Measurements from ENCODE around the gene NCS1. TPM values are rescaled to one million over a fixed set of nuclear protein-coding genes. Genes with fewer than 3 reads are reported as not detected.

The NCS1 gene
- total and polyA plus RNA-seq, 9 of the 15 experiments (the other 6 are each of a cell fraction or from before 2014, with no cell fraction given), result 0.28 to 27.0 (median 9.6) TPM

GRCh38 chr9:130255631-130256134 is 83.5 kb downstream of the NCS1 start:
- POLR2A ChIA-PET, result no interaction called here

DNA sequence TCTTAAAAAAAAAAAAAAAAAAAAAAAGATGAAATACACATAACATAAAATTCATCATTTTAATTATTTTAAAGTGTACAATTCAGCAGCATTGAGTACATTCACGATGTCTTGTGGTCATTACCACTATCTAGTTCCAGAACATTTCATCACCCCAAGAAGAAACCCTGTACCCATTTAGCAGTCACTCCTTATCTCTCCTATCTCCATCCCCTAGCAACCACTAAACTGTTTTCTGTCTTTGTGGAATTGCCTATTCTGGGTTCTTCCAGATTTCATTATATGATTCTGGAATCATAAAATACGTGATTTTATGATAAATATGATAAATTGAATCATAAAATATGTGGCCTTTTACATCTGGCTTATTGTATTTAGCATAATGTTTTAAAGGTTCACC is 84.4 kb downstream of the NCS1 start:
- Histone ChIP-seq H3K36me3 (ENCODE audit: control insufficient read depth, insufficient read depth, low read length) (no peaks in the 10 kb centered on the region), H3K9ac (ENCODE audit: insufficient read depth in 1 of 2, low read depth in 2 of 2, low read length in 2 of 2) (no peak overlapping the region), H4K20me1 (replicated peaks; ENCODE audit: control insufficient read depth, insufficient read depth, low read length) (no peaks in the 10 kb centered on the region), H3K9me3 (replicated peaks; ENCODE audit: control insufficient read depth, insufficient read depth, low read depth, low read length) (no peaks in the 10 kb centered on the region), H2AFZ (ENCODE audit: low read depth, low read length) (no peak overlapping the region), H3K4me3 (no peak overlapping the region), H3K27ac (ENCODE audit: extremely low read depth, low read depth, low read length) (no peak overlapping the region), H3K27me3 (ENCODE audit: control insufficient read depth in 2 of 2, insufficient read depth in 2 of 2, low read length in 2 of 2) (peaks cover 16 to 18% of the 10 kb centered on the region in 2 experiments; a peak in 4 of 5 replicates), H3K4me1 (replicated peaks in 1 of 2; ENCODE audit: control insufficient read depth in 2 of 2, insufficient read depth in 2 of 2, low read length in 2 of 2) (peaks cover 0 to 4% of the 10 kb centered on the region in 2 experiments; a peak in 1 of 5 replicates), H3K79me2 (ENCODE audit: control insufficient read depth, insufficient read depth, low read length) (no peaks in the 10 kb centered on the region), H3K9me1 (ENCODE audit: control insufficient read depth, insufficient read depth, low read length) (no peaks in the 10 kb centered on the region), H3K4me2 (ENCODE audit: insufficient read depth, low read length) (no peak overlapping the region)
- CTCF ChIA-PET (ENCODE audit: low intra/inter-chr PET ratio), result no interaction called here
- WGBS (ENCODE audit: insufficient coverage, low coverage, missing lambda C conversion rate), result 0% methylated on average over 2 of the region's 2 CpGs
- BruUV-seq (replicated peaks), result no TSS peak
- in situ Hi-C loops (cut with MboI), result no loop called here
- intact Hi-C loops (cut with micrococcal nuclease), result no loop called here
- POLR2A ChIA-PET, result no interaction called here
- ATAC-seq (no peak), FAIRE-seq (no peak), DNase-seq (ENCODE audit: extremely low read depth in 1 of 4, low spot score in 3 of 4) (no peak)
- TF ChIP-seq TEAD1 (CRISPR knock-in tag; IDR thresholded peaks at IDR 0.05) (no peak), SNRNP70 (optimal IDR thresholded peaks at IDR 0.05; ENCODE audit: low read depth, low read length) (no peak), RFX1 (IDR thresholded peaks at IDR 0.05) (peak; percentile 29)

More at GRCh38 chr9:130255631-130256134, 83.5 kb downstream of the NCS1 start:
- Histone ChIP-seq H2AFZ (ENCODE audit: low read depth, low read length) (no peak overlapping the region), H3K9me1 (ENCODE audit: control insufficient read depth, insufficient read depth, low read length) (no peaks in the 10 kb centered on the region), H3K79me2 (ENCODE audit: control insufficient read depth, insufficient read depth, low read length) (no peaks in the 10 kb centered on the region), H3K9me3 (replicated peaks; ENCODE audit: control insufficient read depth, insufficient read depth, low read depth, low read length) (no peaks in the 10 kb centered on the region), H3K4me1 (replicated peaks in 1 of 2; ENCODE audit: control insufficient read depth in 2 of 2, insufficient read depth in 2 of 2, low read length in 2 of 2) (peaks cover 0 to 4% of the 10 kb centered on the region in 2 experiments; a peak in 1 of 5 replicates), H3K27me3 (ENCODE audit: control insufficient read depth in 2 of 2, insufficient read depth in 2 of 2, low read length in 2 of 2) (peaks cover 9 to 12% of the 10 kb centered on the region in 2 experiments; a peak in 4 of 5 replicates), H4K20me1 (replicated peaks; ENCODE audit: control insufficient read depth, insufficient read depth, low read length) (no peaks in the 10 kb centered on the region), H3K9ac (ENCODE audit: insufficient read depth in 1 of 2, low read depth in 2 of 2, low read length in 2 of 2) (no peak overlapping the region), H3K36me3 (ENCODE audit: control insufficient read depth, insufficient read depth, low read length) (no peaks in the 10 kb centered on the region), H3K4me3 (no peak overlapping the region), H3K4me2 (ENCODE audit: insufficient read depth, low read length) (no peak overlapping the region), H3K27ac (ENCODE audit: extremely low read depth, low read depth, low read length) (no peak overlapping the region)
- BruUV-seq (replicated peaks), result no TSS peak
- in situ Hi-C loops (cut with MboI) (no loop called here), intact Hi-C loops (cut with micrococcal nuclease) (no loop called here)
- WGBS (ENCODE audit: insufficient coverage, low coverage, missing lambda C conversion rate), result 0% methylated on average over 5 of the region's 5 CpGs
- TF ChIP-seq YBX1 (IDR thresholded peaks at IDR 0.05), result no peak
- TF ChIP-seq DACH1 (IDR thresholded peaks at IDR 0.05; ENCODE audit: partially characterized antibody), result no peak
- no peak for TF ChIP-seq HNRNPUL1 (IDR thresholded peaks at IDR 0.05; ENCODE audit: low read length)
- no peak for TF ChIP-seq ZNF282 (CRISPR knock-in tag; IDR thresholded peaks at IDR 0.05)
- DNase-seq (ENCODE audit: extremely low read depth in 1 of 4, low spot score in 3 of 4) (no peak), ATAC-seq (no peak), FAIRE-seq (no peak)
- CTCF ChIA-PET (ENCODE audit: low intra/inter-chr PET ratio), result no interaction called here

All from K562 (cell line).